ENCODE results near the gene SLC24A4.

The SLC24A4 gene

DNA sequence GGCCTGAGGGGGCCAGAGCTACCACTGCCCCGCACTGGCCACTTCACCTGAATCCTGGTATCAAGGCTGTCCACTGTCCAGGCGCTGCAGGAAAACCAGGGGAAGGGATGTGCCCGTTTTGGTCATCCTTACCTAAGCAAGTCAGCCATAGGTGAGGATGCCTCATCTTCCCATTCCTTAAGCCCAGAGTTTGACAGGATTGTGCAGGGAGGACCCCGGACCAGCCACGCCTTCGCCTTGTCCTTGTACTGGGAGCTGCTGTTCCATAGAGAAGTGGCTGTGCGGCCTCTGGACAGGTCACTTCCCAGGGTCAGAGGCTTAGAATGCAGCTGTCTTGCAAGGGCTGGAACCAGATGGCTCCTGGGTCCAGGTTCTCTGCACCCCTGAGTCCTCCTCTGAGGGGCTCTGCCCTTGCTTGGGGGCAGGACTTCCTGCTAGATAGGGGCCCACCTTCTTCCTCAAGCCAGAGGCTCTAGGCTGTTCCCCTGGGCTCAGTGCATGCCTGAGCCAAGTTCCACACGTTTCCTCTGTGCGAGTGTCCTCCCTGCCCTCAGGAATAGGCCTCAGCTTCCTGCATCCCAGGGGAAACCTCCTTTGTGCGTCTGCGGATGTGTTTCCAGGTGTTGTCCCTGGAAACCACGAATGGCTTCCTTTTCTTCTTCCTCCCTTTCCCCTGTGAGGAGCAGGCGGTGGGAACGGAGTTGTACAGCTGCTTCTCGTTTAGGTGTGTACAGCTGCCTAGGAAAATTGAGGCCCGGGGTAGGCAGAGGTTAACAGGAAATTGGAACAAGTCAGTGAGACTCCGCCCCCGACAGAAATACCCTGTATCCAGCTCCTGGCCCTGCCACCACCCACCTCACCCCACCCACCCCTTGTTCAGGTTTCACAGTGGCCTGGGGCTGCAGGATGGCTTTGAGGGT, 136.3 kb downstream of the SLC24A4 start:
- DNase-seq (ENCODE audit: low spot score): no peak

DNA sequence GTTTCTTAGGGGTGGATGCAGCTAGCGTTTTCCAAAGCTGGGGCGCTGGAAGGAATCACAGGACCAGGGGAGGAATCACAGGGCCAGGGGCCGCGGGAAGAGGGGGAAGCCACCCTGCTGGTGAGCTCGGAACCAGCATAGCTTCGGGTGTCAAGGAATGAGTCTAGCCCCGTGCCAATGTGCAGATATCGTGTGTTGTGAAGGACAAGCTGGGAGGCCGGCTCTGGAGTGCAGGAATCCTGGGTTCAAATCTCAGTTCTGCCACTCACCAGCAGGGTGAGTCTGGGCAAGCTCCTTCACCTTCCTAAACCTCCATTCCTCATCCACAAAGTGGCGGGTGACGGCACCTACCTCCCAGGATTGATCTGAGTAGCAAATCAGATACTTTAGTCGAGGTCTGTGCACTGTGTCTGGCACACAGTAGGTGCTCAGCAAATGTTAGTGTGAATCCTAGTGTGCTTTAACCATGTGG, 137.0 kb downstream of the SLC24A4 start:
- no peak for DNase-seq (ENCODE audit: low spot score)

GRCh38 chr14:92460541-92460915, 137.6 kb downstream of the SLC24A4 start:
- no peak for DNase-seq (ENCODE audit: low spot score)

GRCh38 chr14:92460916-92461579, 138.1 kb downstream of the SLC24A4 start:
- no peak for DNase-seq (ENCODE audit: low spot score)

DNA sequence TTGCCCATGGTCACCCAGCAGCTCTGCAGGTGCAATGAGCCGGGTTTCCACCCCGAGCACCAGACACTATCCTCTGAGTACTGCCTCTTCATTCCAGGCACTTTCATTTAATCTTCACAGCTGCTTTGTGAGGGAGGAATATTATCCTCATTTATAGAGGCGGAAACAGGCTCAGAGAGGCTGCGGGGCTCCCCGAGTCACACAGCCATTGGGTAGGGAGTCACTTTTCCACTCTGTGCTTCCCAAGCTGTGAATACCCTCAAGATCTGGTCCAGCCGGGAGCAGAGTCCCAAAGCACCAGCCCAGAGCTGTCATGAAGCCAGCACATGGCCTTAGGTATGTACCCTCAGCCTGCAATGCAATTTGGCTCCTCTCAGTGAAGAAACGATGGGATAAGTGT, 138.9 kb downstream of the SLC24A4 start:
- no peak for DNase-seq (ENCODE audit: low spot score)

DNA sequence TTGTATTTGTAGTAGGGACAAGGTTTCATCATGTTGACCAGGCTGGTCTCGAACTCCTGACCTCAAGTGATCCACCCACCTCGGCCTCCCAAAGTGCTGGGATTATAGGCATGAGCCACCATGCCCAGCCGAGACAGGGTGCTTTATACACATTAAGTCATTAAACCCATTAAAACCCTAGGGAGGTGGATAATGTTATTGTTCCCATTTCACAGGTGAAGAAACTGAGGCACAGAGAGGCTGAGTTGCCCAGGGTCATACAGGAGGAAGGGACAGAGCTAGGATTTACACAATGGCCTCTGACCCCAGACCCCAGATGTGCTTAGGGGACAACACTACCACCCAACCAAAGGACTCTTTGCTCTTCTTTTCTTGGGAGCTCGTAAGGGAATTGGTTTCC, 139.6 kb downstream of the SLC24A4 start:
- DNase-seq (ENCODE audit: low spot score): no peak

DNA sequence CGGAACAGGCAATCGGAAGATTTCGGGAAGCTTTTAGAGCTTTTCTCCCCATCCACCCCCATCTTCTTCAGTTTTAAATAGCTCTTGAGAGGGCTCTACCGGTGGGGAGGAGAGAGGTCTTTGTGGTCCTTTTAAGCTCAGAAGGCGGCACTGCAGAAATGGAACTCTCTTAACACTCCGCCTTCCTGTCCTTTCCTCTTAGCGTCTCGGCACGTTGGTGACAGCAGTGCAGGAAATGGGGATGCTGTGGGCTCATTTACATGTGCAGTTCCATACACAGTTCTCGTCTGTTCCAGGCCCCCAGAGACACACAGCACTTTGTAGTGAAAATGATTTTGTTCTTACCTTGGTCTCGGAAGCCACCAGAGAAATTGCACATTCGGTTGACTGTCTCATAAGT, 140.2 kb downstream of the SLC24A4 start:
- DNase-seq (ENCODE audit: low spot score): no peak

DNA sequence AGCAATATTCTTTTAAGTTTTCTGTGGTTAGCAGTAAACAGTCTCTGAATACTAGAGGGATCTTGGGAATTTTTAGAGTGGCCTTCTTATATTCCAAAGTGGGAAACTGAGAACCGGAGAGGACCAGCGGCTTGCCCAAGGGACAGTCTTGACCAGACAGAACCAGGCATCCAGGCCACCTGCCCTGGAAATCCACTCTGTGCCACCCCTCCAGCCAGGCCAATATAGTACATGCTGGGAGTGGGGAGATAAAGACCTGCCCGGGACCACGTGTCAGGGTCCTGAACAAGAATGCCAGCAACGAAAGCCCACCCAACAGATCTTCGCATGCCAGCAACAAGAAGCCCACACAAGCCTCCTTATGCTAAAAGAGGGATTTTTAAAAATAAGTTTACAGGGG, 141.2 kb downstream of the SLC24A4 start:
- no peak for DNase-seq (ENCODE audit: low spot score)

GRCh38 chr14:92464716-92465115, 141.8 kb downstream of the SLC24A4 start:
- DNase-seq (ENCODE audit: low spot score): no peak

GRCh38 chr14:92465353-92466055, 142.5 kb downstream of the SLC24A4 start:
- DNase-seq (ENCODE audit: low spot score): no peak

- no peak for DNase-seq (ENCODE audit: low spot score)
Measured at GRCh38 chr14:92466059-92466458, 143.1 kb downstream of the SLC24A4 start.

DNA sequence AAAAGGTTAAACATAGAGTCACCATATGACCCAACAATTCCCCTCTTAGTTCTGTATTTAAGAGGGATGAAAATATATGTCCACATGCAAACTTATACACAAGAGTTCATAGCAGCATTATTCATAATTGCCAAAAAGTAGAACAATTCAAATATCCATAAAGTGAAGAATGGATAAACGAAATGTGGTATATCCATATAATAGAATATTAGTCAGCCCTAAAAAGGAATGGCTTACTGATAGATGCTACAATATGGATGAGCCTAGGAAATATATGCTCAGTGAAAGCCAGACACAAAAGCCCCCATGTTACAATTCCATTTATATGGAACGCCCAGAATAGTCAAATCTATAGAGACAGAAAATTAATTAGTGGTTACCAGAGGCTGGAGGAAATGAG, 146.6 kb downstream of the SLC24A4 start:
- DNase-seq (ENCODE audit: low spot score): no peak

DNA sequence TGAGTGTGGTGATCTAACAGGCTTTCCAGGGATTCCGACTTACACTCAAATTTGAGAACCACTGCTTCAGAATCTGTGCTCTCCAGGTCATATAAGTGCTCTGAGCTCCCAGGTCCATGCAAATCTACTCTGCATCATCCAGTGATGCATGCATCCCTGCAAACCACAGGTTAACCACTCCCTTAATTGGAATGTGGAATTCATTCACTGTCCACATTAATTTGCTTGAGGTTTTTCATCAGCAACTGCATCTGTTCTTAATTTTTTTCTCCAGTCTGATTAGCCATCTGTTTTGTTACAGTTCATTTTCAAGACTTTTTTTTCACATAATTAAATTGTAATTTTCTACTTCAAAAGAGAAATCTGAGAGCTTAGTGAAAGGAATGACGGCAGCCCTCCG, 147.2 kb downstream of the SLC24A4 start:
- DNase-seq (ENCODE audit: low spot score): no peak

DNA sequence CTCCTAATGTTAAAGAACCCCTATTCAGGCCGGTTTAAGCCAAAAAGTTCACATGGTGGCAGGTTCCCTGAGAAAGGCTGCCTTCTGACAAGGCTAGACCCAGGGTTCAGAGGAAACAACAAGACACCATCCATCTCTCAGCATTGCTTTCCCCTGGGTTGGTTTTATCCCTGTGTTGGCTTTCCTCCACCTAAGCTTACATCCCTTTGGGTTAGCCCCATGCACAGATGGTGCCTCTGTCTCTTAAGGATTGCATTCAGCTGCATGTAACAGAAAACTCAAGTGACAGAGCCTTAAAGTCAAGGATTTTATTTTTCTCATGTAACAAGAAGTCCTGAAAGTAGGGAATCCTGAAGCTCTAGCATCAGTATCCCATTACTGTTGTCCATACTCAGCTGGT, 147.8 kb downstream of the SLC24A4 start:
- DNase-seq (ENCODE audit: low spot score): no peak

- DNase-seq (ENCODE audit: low spot score): no peak
Measured at GRCh38 chr14:92471919-92472318, 149.0 kb downstream of the SLC24A4 start.

GRCh38 chr14:92472860-92473259, 149.9 kb downstream of the SLC24A4 start:
- no peak for DNase-seq (ENCODE audit: low spot score)

- DNase-seq (ENCODE audit: low spot score): no peak
Measured at GRCh38 chr14:92473261-92473968, 150.4 kb downstream of the SLC24A4 start.

DNA sequence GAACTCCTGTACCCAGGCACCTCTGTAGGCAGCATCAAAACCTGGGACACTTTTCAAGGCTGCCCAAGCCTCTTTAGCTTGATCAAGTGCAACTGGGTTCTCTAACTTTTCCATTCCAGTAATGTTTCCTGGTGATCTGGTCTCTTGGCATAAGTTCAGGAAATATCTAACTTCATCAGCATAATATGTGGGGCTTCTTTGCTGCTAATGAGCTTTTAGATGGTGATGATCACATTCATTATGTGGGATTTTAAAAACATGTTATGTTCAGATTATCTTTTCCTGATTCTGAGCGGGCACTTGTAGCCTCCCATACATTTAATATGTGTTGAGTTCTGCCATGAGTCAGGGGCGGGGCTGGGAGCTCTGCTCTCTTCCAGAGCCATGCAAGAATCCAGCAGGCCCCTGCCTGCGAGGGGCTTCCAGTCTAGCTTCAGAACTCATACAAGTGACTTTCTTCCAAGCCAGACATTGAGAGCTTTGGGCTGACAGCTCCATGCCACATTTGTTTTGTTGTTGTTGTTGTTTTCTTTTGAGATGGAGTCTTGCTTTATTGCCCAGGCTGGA, 151.1 kb downstream of the SLC24A4 start:
- no peak for DNase-seq (ENCODE audit: low spot score)

DNA sequence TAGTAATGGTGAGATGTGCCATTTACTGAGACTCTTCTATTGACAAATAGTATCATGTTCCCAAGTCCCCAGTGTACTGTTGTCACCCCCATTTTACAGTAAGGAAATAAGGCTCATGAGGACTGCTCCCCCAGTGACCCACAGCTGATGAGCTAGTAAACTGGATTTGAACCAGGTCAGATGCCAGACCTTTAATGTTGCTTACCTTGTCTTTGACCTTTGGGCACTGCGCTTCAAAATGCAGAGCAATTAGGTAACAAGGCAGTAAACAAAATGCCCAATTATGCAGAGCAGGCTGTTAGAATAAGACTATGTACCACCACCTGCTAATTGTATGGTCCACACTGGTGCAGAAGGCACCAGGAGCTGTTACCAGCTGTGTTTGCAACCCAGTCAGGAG, 152.1 kb downstream of the SLC24A4 start:
- DNase-seq (ENCODE audit: low spot score): no peak

DNA sequence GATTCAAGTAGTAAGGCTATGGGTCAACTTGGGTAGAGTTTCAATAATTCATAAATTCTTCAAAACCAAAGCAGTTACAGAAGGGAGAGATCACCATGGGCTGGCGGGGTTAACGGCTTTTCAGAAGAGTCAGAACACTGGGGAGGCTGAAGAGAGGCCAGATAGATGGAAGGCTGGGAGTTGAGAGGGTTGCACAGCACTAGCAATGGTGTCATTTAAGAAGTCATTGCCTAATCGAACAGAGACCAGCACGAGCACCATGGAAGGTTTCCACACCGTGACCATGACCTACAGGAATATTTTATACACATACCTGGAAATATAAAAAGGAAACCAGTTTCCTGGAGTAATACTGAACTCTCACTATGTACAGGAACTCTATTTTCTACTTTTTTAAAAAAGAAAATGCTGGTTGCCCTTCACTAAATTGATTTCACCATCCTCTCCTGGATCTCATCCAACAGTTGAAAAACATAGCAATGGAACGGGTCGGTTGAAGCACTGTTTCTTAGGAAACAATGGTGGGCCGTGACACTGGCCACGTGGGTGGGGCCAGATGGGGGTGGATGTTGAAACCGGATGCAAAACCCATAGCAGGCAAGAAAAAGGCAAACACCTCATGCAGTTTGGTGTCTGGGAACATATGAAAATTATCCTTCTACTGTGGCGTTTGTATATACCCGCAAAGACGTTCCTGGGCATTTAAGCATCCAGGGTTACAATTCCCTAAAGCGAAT, 152.7 kb downstream of the SLC24A4 start:
- no peak for DNase-seq (ENCODE audit: low spot score)

DNA sequence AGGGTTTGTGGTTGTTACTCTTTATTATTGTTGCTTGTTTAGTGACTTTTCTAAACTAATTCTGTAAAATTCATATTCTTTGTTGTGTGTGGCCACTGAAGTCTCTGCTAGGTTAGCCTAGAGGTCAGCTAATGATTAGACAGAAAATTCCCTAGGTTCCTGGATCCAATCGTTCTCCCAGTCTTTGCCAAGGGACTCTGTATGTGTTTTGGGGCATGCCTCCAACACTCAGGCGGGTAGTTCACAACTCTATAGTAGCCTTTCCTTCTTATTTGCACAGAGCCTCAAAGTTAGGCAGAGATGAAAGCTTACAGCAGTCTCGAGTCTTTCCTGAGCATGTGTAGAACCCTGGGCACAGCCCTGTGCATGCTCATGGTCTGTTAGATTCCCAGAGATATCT, 157.9 kb downstream of the SLC24A4 start:
- no peak for DNase-seq (ENCODE audit: low spot score)

Data from HuH-7 (cell line).